Esophagus squamous epithelium (tissue), 4 donors: ENCODE measurements around the gene RAB39B.

Source experiments
- POLR2A ChIP-seq, 4 donors: fragments of 450-650 bp; IDR thresholded peaks; one replicate each; pipeline ENCODE4 v1.6.1; 2017; ENCODE audit warnings: antibody characterized with exemption in 4 of 4, mild to moderate bottlenecking in 4 of 4, moderate library complexity in 3 of 4
- TF ChIP-seq, protein P1 (sequence below), 6 experiments: fragments of 450-650 bp in 4 of 6; fragments of 200-600 bp in 2 of 6; sonication (generic) in 2 of 6; IDR thresholded peaks; one replicate each; pipeline ENCODE4 v1.5.1; 2016 to 2019; ENCODE audit warnings: antibody characterized with exemption in 6 of 6, mild to moderate bottlenecking in 4 of 6, moderate library complexity in 4 of 6

DNA sequence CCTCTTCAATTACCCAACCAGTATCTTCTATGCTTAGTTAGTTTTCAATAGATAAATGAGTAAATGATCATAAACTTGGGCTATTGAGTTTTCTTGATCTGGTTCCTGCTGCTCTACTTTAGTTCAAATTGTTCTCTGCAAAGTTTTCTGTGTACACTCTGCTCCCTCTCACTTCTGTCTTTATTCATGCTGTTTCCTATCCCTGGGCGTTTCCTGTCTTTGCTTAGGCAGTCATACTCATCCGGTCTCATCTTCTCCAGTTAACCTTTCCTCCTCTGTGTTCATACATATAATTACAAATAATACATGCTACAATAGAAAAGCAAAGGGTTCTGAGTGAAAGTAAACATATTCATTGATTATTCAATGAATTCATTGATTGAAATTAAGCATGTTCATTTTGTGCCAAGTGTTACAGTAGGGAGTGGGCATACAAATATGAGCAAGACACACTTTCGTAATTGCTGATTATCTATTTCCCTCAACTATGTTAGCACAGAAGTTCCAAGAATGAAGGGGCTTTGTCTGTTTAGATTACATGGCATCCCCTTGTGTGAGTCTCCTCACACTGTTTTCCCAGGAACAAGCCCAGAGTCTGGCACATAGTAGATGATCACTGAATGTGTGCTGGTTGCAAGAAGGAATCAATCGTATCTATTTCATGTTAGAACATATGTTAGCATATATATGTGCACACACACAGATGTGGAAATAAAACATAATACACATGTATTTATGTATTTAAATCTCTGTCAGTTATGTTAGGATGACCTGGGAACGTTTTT lies 1.1 kb downstream of the RAB39B start:
- TF ChIP-seq POLR2A (IDR thresholded peaks at IDR 0.05): no peak
- TF ChIP-seq, protein P1, sequence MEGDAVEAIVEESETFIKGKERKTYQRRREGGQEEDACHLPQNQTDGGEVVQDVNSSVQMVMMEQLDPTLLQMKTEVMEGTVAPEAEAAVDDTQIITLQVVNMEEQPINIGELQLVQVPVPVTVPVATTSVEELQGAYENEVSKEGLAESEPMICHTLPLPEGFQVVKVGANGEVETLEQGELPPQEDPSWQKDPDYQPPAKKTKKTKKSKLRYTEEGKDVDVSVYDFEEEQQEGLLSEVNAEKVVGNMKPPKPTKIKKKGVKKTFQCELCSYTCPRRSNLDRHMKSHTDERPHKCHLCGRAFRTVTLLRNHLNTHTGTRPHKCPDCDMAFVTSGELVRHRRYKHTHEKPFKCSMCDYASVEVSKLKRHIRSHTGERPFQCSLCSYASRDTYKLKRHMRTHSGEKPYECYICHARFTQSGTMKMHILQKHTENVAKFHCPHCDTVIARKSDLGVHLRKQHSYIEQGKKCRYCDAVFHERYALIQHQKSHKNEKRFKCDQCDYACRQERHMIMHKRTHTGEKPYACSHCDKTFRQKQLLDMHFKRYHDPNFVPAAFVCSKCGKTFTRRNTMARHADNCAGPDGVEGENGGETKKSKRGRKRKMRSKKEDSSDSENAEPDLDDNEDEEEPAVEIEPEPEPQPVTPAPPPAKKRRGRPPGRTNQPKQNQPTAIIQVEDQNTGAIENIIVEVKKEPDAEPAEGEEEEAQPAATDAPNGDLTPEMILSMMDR (IDR thresholded peaks at IDR 0.05): no peak
